ENCODE results near the gene TMEM9B. TPM values are rescaled to one million over a fixed set of nuclear protein-coding genes. Genes with fewer than 3 reads are reported as not detected.
A peak's percentile ranks its signal among the peaks of the same experiment; 100 is the strongest.

Gene TMEM9B
- total RNA-seq, 1 experiment from 2014 or later, result 13.6 TPM

GRCh38 chr11:8913961-8914660, 50.1 kb downstream of the TMEM9B start:
- Mint-ChIP-seq H3K4me1 (peaks cover 31 to 33% of the 10 kb centered on the region in 2 experiments), H3K27ac (no peak overlapping the region; a peak in 1 of 7 replicates)
- peak; percentile 61 for DNase-seq

More at GRCh38 chr11:8913961-8914660, 50.1 kb downstream of the TMEM9B start:
- H4K91ac ChIP-seq (ENCODE audit: insufficient read length, low read depth, low read length), result no peak overlapping the region
- H3K9me3 Mint-ChIP-seq, result no peaks in the 10 kb centered on the region
- no peak overlapping the region for H2BK12ac ChIP-seq (ENCODE audit: insufficient read length, low read depth, low read length)
- no peak overlapping the region for H3K27ac ChIP-seq (ENCODE audit: insufficient read length, low read depth, low read length)
- no peaks in the 10 kb centered on the region for H3K79me1 ChIP-seq (ENCODE audit: insufficient read depth, low read depth, low read length, poor library complexity, severe bottlenecking)
- H2AK5ac ChIP-seq (ENCODE audit: insufficient read length, low read length), result no peak overlapping the region
- no peaks in the 10 kb centered on the region for H3K9me3 ChIP-seq (ENCODE audit: control insufficient read depth, low read depth, low read length)
- no peaks in the 10 kb centered on the region; the same call in 1 of the 2 replicates for H3K27me3 ChIP-seq (ENCODE audit: insufficient read depth, low read length)
- no peak overlapping the region for H2BK20ac ChIP-seq (ENCODE audit: low read depth, low read length, poor library complexity, severe bottlenecking)
- no peak overlapping the region for H3K23ac ChIP-seq (ENCODE audit: insufficient read length, low read depth, low read length)
- no peaks in the 10 kb centered on the region for H4K20me1 ChIP-seq (ENCODE audit: control insufficient read depth, insufficient read depth, insufficient read length)
- H2BK120ac ChIP-seq (ENCODE audit: low read depth, low read length, poor library complexity, severe bottlenecking), result no peak overlapping the region
- H3K36me3 Mint-ChIP-seq (ENCODE audit: insufficient read depth in 1 of 3, low read depth in 3 of 3), result peaks cover 22 to 44% (median 39%) of the 10 kb centered on the region in 3 experiments
- H4K5ac ChIP-seq (ENCODE audit: insufficient read length, low read depth, low read length), result no peak overlapping the region
- peaks cover 8% of the 10 kb centered on the region; the same call in 1 of the 2 replicates for H3K4me1 ChIP-seq (ENCODE audit: insufficient read depth, low read length)
- H3K23me2 ChIP-seq (ENCODE audit: insufficient read length, low read depth, low read length, poor library complexity, severe bottlenecking), result peaks cover 6% of the 10 kb centered on the region
- H3K56ac ChIP-seq (ENCODE audit: insufficient read length, low read depth, low read length), result no peak overlapping the region
- H2BK15ac ChIP-seq (ENCODE audit: low read depth, low read length), result no peak overlapping the region
- H3K79me2 ChIP-seq (ENCODE audit: insufficient read depth, low read length), result no peaks in the 10 kb centered on the region; the same call in 1 of the 2 replicates
- no peak overlapping the region for H3K14ac ChIP-seq (ENCODE audit: insufficient read depth, low read length)
- H3T11ph ChIP-seq (ENCODE audit: low read length), result no peak overlapping the region
- H3K9ac ChIP-seq (ENCODE audit: extremely low read depth, insufficient read length, low read length), result no peak overlapping the region
- H4K8ac ChIP-seq (replicated peaks; ENCODE audit: insufficient read length, low read depth, low read length), result no peak overlapping the region
- TF ChIP-seq CTCF (conservative IDR thresholded peaks at IDR 0.05), result peak; percentile 81
- H3K4me3 Mint-ChIP-seq, result peak overlapping the region in 1 of 2 experiments; percentile 41; a peak in 2 of 5 replicates
- no peak overlapping the region for H3K4ac ChIP-seq (ENCODE audit: low read depth, low read length)
- H3K18ac ChIP-seq (ENCODE audit: insufficient read length, low read depth, low read length), result no peak overlapping the region
- no peak overlapping the region for H2BK5ac ChIP-seq (ENCODE audit: insufficient read length, low read length)
- H3K4me2 ChIP-seq (ENCODE audit: insufficient read depth, insufficient read length, low read length), result no peak overlapping the region
- H3K27me3 Mint-ChIP-seq (ENCODE audit: low read depth), result peaks cover 11% of the 10 kb centered on the region
- no peak overlapping the region for H2AFZ ChIP-seq (ENCODE audit: low read length)
- WGBS (ENCODE audit: extremely low coverage, insufficient read length, low lambda C conversion rate), result no CpG with 5 or more reads among the region's 9 CpGs

Measured in H9 (cell line).